Stimulated activated naive CD8-positive, alpha-beta T cell treated with anti-CD3 and anti-CD28 coated beads, Interleukin-15, amount 100 ng/mL, for 72 hours (primary cell): Measurements from ENCODE around the gene ADK.
"Not testable (repeated sequence)": the region's sequence is repeated elsewhere in the genome, so short reads cannot be mapped to it uniquely, and the experiment has no call there.

Experiments used
- ATAC-seq: fragments of 150-1000 bp; cut with Tn5 transposase; 2 replicates; pipeline ENCODE4 v1.10.0; 2021; ENCODE audit warnings: mild to moderate bottlenecking, moderate library complexity
- DNase-seq, 2 donors: peaks; one replicate each; pipeline ENCODE4 v3.0.0; 2021 to 2022
- H3K27ac Mint-ChIP-seq, 2 donors: one replicate each; pipeline ENCODE4 v1.8.0; 2022; ENCODE audit warnings: mild to moderate bottlenecking in 2 of 2, mixed read lengths in 2 of 2, moderate library complexity in 2 of 2
- H3K27me3 Mint-ChIP-seq: one replicate; pipeline ENCODE4 v1.8.0; 2022; ENCODE audit warnings: mixed read lengths
- H3K4me1 Mint-ChIP-seq: one replicate; pipeline ENCODE4 v1.8.0; 2022; ENCODE audit warnings: mild to moderate bottlenecking, mixed read lengths
- H3K4me3 Mint-ChIP-seq, 2 donors: one replicate each; pipeline ENCODE4 v1.8.0; 2022; ENCODE audit warnings: mild to moderate bottlenecking in 2 of 2, mixed read lengths in 2 of 2, moderate library complexity in 1 of 2
- H3K9me3 Mint-ChIP-seq, 2 donors: one replicate each; pipeline ENCODE4 v1.8.0; 2022; ENCODE audit warnings: mixed read lengths in 2 of 2

ADK gene

GRCh38 chr10:74353021-74353420 is 202.0 kb downstream of the ADK start:
- H3K4me1 Mint-ChIP-seq: not testable (repeated sequence)
- peaks cover 16 to 52% of the 10 kb centered on the region in 2 donors for H3K9me3 Mint-ChIP-seq
- H3K27ac Mint-ChIP-seq: peak overlapping the region in 1 of 2 donors; percentile 10

GRCh38 chr10:74361678-74362077 is 210.7 kb downstream of the ADK start:
- Mint-ChIP-seq H3K9me3 (peaks cover 33 to 45% of the 10 kb centered on the region in 2 donors), H3K4me3 (no peak overlapping the region), H3K4me1 (peaks cover 28% of the 10 kb centered on the region), H3K27me3 (no peaks in the 10 kb centered on the region), H3K27ac (no peak overlapping the region)
- DNase-seq (no peak), ATAC-seq (no peak)

More at GRCh38 chr10:74353021-74353420, 202.0 kb downstream of the ADK start:
- not testable (repeated sequence) for DNase-seq, H3K27me3 Mint-ChIP-seq, H3K4me3 Mint-ChIP-seq, ATAC-seq

- DNase-seq: no peak
- ATAC-seq: no peak
- Mint-ChIP-seq H3K4me3 (no peak overlapping the region), H3K4me1 (peaks cover 28% of the 10 kb centered on the region), H3K27ac (no peak overlapping the region), H3K27me3 (no peaks in the 10 kb centered on the region), H3K9me3 (peaks cover 28 to 39% of the 10 kb centered on the region in 2 donors)
These were observed 212.7 kb downstream of the ADK start for GRCh38 chr10:74363727-74364126.

GRCh38 chr10:74365109-74365508 is 214.1 kb downstream of the ADK start:
- ATAC-seq: peak; percentile 89
- peak overlapping the region in 1 of 2 donors; percentile 23 for H3K4me3 Mint-ChIP-seq

DNA sequence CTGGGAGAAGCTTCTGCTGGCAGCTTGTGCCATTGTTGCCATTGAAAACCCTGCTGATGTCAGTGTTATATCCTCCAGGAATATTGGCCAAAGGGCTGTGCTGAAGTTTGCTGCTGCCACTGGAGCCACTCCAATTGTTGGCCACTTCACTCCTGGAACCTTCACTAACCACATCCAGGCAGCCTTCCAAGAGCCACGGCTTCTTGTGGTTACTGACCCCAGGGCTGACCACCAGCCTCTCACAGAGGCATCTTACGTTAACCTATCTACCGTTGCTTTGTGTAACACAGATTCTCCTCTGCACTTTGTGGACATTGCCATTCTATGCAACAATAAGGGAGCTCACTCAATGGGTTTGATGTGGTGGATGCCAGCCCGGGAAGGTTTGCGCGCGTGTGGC is 220.7 kb downstream of the ADK start:
- H3K27ac Mint-ChIP-seq: no peak overlapping the region
- H3K4me1 Mint-ChIP-seq: peaks cover 3% of the 10 kb centered on the region
- ATAC-seq (no peak), DNase-seq (no peak)
- no peaks in the 10 kb centered on the region for H3K9me3 Mint-ChIP-seq
- no peak overlapping the region for H3K4me3 Mint-ChIP-seq
- no peaks in the 10 kb centered on the region for H3K27me3 Mint-ChIP-seq

More at GRCh38 chr10:74365109-74365508, 214.1 kb downstream of the ADK start:
- peaks cover 28% of the 10 kb centered on the region for H3K4me1 Mint-ChIP-seq
- no peak overlapping the region for H3K27ac Mint-ChIP-seq
- peaks cover 24 to 31% of the 10 kb centered on the region in 2 donors for H3K9me3 Mint-ChIP-seq
- DNase-seq: peak in 1 of 2 donors; percentile 31
- H3K27me3 Mint-ChIP-seq: no peaks in the 10 kb centered on the region

DNA sequence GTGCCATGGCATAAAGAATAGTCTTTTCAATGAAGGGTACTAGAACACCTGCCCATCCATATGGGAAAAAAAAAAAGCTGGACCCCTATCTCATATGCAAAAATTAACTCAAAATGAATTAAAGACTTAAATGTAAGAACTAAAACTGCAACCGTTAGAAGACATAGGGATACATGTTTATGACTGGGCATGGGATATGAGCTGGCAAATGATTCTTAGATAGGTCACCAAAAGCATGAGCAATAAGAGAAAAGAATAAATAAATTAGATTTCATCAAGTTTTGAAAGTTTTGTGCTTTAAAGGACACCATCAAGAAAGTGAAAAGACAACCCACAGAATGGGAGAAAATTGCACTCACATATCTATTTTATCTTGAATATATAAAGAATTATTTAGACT is 222.0 kb downstream of the ADK start:
- Mint-ChIP-seq H3K27me3 (no peaks in the 10 kb centered on the region), H3K27ac (no peak overlapping the region), H3K4me1 (peaks cover 5% of the 10 kb centered on the region), H3K4me3 (no peak overlapping the region), H3K9me3 (no peaks in the 10 kb centered on the region)
- no peak for ATAC-seq
- no peak for DNase-seq

DNA sequence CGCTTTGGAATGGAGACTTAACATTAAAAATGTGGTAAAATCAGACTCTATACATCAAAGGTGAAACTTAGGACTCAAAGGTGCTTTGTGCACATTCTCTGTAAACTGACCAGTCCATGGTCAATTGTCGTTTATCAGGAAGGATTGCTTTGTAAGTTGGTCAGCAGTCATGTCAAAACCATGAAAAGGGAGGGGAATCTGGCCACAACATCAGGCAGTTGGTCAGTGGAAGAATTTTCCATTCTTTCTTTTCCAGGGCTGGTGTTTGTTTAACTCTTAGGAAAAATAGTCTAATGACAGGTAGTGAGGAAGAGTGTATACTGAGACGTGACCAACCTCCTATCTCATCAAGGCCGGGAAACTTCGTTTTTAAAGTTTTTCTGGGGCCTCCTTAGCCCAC is 226.5 kb downstream of the ADK start:
- peaks cover 0 to 7% of the 10 kb centered on the region in 2 donors for H3K9me3 Mint-ChIP-seq
- peaks cover 34% of the 10 kb centered on the region for H3K4me1 Mint-ChIP-seq
- no peaks in the 10 kb centered on the region for H3K27me3 Mint-ChIP-seq
- no peak overlapping the region for H3K4me3 Mint-ChIP-seq
- H3K27ac Mint-ChIP-seq: no peak overlapping the region
- DNase-seq: no peak
- no peak for ATAC-seq

DNA sequence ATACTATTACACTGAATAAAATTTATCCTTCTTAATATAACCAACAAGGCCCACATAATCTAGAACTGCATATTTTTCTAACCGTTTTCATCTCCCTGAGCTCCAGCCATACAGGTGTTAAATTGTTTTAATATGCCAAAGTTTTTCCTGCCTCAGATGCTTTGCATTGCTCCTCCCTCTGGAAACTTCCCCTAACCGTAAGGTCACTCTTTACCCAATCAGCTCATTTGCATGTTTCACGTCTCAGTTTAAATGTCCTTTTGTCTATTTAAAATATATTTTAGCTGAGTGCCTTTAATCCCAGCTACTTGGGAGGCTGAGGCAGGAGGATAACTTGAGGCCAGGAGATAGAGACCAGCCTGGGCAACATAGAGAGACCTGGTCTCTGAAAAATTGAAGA is 228.5 kb downstream of the ADK start:
- peaks cover 0 to 7% of the 10 kb centered on the region in 2 donors for H3K9me3 Mint-ChIP-seq
- DNase-seq: no peak
- H3K27me3 Mint-ChIP-seq: no peaks in the 10 kb centered on the region
- no peak for ATAC-seq
- peaks cover 46% of the 10 kb centered on the region for H3K4me1 Mint-ChIP-seq
- H3K4me3 Mint-ChIP-seq: no peak overlapping the region
- no peak overlapping the region for H3K27ac Mint-ChIP-seq

GRCh38 chr10:74380795-74381194 is 229.8 kb downstream of the ADK start:
- peaks cover 0 to 7% of the 10 kb centered on the region in 2 donors for H3K9me3 Mint-ChIP-seq
- no peak for DNase-seq
- H3K4me3 Mint-ChIP-seq: no peak overlapping the region
- peaks cover 53% of the 10 kb centered on the region for H3K4me1 Mint-ChIP-seq
- H3K27me3 Mint-ChIP-seq: no peaks in the 10 kb centered on the region
- no peak for ATAC-seq
- no peak overlapping the region for H3K27ac Mint-ChIP-seq

DNA sequence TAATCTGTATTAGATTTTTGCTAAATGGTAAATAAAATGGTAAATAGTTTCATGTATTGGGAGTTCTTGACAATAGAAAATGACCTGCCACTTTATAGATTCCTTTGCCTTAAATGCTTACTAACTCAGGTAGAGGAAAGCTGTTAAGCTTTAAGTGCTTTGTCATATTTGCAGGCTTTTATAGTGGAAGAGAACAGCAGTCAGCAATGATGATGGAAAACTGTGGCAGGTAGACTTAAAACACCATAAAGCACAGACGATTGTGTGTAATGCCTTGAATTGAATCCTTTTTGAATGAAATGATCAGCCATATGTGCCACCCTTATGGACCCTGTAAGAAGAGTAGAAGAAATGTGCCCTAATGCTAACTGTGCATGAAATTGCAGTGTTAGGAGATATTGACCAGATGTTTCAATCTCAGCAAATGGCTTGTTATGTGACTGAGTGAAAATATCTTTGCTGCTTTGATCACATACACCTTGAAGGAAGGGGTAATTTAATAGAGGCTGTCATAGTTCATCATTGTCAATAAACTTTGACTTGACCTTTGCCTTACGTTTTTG is 230.4 kb downstream of the ADK start:
- no peak for ATAC-seq
- Mint-ChIP-seq H3K27ac (no peak overlapping the region), H3K4me1 (peaks cover 58% of the 10 kb centered on the region), H3K4me3 (no peak overlapping the region), H3K9me3 (peaks cover 0 to 7% of the 10 kb centered on the region in 2 donors), H3K27me3 (no peaks in the 10 kb centered on the region)
- no peak for DNase-seq

DNA sequence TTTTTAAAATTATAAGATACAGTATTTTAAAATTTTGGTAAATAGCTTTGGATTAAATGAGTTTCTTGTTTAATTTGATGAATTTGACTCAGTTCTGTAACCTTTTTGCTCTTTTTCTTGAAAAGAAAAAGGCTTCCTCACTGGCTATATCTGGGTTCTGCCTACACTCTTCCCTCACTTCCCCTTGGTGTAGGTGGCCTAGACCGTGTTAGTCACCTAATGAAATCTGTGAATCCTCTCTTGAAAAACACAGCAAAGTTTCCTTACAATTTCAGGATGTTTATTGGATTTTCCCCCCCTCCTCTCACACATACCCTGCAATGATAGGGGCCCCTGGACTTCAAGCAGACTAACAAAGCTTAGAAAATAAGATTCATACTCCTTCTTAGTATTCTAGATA is 231.6 kb downstream of the ADK start:
- Mint-ChIP-seq H3K27me3 (no peaks in the 10 kb centered on the region), H3K9me3 (peaks cover 0 to 7% of the 10 kb centered on the region in 2 donors), H3K4me1 (peaks cover 52% of the 10 kb centered on the region), H3K27ac (no peak overlapping the region), H3K4me3 (no peak overlapping the region)
- ATAC-seq (no peak), DNase-seq (no peak)

GRCh38 chr10:74383642-74384041 is 232.6 kb downstream of the ADK start:
- DNase-seq: no peak
- peaks cover 54% of the 10 kb centered on the region for H3K4me1 Mint-ChIP-seq
- no peak for ATAC-seq
- no peaks in the 10 kb centered on the region for H3K27me3 Mint-ChIP-seq
- no peak overlapping the region for H3K4me3 Mint-ChIP-seq
- peak overlapping the region in 1 of 2 donors; percentile 68 for H3K27ac Mint-ChIP-seq
- H3K9me3 Mint-ChIP-seq: peaks cover 0 to 4% of the 10 kb centered on the region in 2 donors

DNA sequence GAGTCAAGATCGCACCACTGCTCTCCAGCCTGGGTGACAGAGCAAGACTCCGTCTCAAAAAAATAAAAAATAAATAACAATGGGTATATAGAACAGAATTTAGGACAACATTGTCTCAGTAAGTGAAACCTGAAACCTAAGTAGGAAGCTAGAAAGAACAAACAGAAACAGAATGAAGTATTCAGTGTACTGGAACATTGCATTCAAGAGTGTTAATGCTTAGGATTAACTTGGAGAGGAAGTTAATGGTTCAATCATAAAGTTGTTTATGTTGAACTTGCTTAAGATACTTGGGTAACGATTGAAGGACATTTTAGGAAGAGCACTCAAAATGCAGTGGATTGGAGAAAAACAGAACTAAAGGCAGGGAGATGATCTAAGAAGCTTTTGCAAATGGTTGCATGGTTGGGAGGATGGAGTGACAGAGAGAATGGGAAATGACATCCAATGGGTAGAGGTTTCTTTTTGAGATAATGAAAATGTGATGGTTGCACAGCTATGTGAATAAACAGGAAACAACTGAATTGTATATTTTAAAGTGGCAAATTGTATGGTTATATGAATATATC is 233.7 kb downstream of the ADK start:
- ATAC-seq (no peak), DNase-seq (no peak)
- H3K4me1 Mint-ChIP-seq: peaks cover 49% of the 10 kb centered on the region
- no peak overlapping the region for H3K4me3 Mint-ChIP-seq
- H3K9me3 Mint-ChIP-seq: no peaks in the 10 kb centered on the region
- peak overlapping the region in 1 of 2 donors; percentile 13 for H3K27ac Mint-ChIP-seq
- no peaks in the 10 kb centered on the region for H3K27me3 Mint-ChIP-seq

GRCh38 chr10:74388801-74389200 is 237.8 kb downstream of the ADK start:
- Mint-ChIP-seq H3K9me3 (no peaks in the 10 kb centered on the region), H3K27me3 (no peaks in the 10 kb centered on the region), H3K27ac (no peak overlapping the region), H3K4me3 (no peak overlapping the region), H3K4me1 (peaks cover 19% of the 10 kb centered on the region)
- DNase-seq (no peak), ATAC-seq (no peak)

- Mint-ChIP-seq H3K27ac (no peak overlapping the region), H3K9me3 (no peaks in the 10 kb centered on the region), H3K4me3 (no peak overlapping the region), H3K4me1 (peaks cover 7% of the 10 kb centered on the region), H3K27me3 (no peaks in the 10 kb centered on the region)
- no peak for DNase-seq
- no peak for ATAC-seq
These were observed 240.8 kb downstream of the ADK start for GRCh38 chr10:74391786-74392185.

DNA sequence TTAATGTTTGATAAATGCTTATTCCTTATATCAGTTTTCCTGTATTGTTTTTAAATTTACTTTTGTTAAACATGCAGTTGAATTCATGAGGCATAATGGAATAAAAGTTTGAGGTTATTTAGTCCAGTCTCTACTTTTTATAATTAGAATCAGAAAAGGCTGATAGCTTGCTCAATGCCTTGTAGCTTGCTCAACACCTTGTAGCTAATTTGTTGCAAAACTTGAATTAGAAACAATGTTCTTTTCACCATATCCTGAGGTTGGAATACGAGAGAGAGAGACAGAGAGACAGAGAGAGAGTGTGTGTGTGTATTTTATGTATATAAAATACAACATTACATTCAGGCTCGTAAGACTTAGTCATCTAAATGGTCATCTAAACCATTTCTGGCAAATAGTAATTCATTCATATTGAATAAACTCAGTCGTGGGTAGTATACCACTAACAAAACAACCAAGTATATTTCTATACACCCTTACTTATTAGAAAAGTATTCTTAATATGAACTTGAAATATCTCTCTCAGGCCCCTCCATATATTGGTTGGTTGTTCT is 243.5 kb downstream of the ADK start:
- no peak overlapping the region for H3K27ac Mint-ChIP-seq
- ATAC-seq: no peak
- H3K4me1 Mint-ChIP-seq: no peaks in the 10 kb centered on the region

More for the DNA sequence above, 243.5 kb downstream of the ADK start:
- no peak for DNase-seq
- H3K27me3 Mint-ChIP-seq: no peaks in the 10 kb centered on the region
- no peaks in the 10 kb centered on the region for H3K9me3 Mint-ChIP-seq
- H3K4me3 Mint-ChIP-seq: no peak overlapping the region
